ENCODE results near the gene BRSK2. TPM values are rescaled to one million over a fixed set of nuclear protein-coding genes. Genes with fewer than 3 reads are reported as not detected.

The BRSK2 gene
- total RNA-seq, 1 donor from 2014 or later: 7.1 TPM

DNA sequence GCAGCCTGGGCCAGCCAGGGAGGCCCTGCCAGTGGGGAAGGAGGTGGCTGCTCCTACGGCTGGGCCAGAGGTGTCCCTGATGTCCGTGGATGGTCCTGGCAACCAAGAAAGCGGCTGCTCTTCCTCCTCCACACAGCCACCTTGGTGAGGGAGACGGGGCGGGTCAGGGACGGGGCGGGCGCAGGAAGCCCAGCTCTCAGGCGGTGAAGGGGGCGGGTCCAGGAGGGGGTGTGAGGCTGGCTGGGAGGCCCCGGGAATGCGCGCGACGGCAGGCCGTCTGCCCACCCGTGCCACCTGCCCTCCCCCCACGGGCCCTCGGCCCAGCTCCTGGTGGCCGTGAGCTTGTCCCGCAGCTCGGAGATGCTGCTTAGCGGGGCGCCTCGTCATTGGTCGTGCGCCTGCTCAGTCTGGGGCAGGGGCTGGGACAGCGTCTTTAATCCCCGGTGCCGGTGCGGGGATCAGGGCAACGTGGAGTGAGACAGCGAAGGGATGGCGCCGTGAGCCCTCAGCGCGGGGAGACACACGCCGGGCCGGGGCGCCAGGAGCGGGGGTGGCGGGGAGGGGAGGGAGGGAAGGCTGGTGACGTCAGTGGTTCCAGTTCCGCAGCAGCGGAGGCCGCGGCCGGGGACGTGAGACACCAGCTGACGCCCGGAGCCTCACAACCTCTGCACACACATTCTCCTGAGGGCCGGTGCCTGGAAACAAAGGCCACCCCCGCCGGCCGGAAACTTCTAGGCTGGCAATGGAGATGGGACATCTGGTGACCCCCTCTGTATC is 6.7 kb upstream of the BRSK2 start:
- H3K27ac ChIP-seq (ENCODE audit: low read depth, low read length): no peak overlapping the region
- H2AFZ ChIP-seq (ENCODE audit: low read depth, low read length): peak overlapping the region; percentile 93
- Mint-ChIP-seq H3K27me3 (ENCODE audit: low read depth, unreplicated experiment) (peaks cover 13% of the 10 kb centered on the region), H3K4me3 (ENCODE audit: unreplicated experiment) (no peak overlapping the region), H3K27ac (ENCODE audit: unreplicated experiment) (no peak overlapping the region), H3K36me3 (ENCODE audit: low read depth, unreplicated experiment) (no peaks in the 10 kb centered on the region), H3K4me1 (ENCODE audit: low read depth, unreplicated experiment) (no peaks in the 10 kb centered on the region), H3K9me3 (ENCODE audit: unreplicated experiment) (no peaks in the 10 kb centered on the region)
- no peaks in the 10 kb centered on the region for H3K9me3 ChIP-seq (ENCODE audit: insufficient read depth, low read depth, low read length)
- peak overlapping the region; percentile 67 for H3K9ac ChIP-seq (ENCODE audit: low read length)
- FAIRE-seq (no peak), DNase-seq (ENCODE audit: low read depth) (peak; percentile 46)
- no peaks in the 10 kb centered on the region for H4K20me1 ChIP-seq (ENCODE audit: insufficient read depth, low read length)
- H3K27me3 ChIP-seq (ENCODE audit: insufficient read depth, low read length): peaks cover under 1% of the 10 kb centered on the region
- H3K36me3 ChIP-seq (ENCODE audit: insufficient read depth, low read length): no peaks in the 10 kb centered on the region
- no peak for TF ChIP-seq EZH2 (IDR thresholded peaks at IDR 0.05; ENCODE audit: insufficient read depth, low read length)
- TF ChIP-seq, protein P1, sequence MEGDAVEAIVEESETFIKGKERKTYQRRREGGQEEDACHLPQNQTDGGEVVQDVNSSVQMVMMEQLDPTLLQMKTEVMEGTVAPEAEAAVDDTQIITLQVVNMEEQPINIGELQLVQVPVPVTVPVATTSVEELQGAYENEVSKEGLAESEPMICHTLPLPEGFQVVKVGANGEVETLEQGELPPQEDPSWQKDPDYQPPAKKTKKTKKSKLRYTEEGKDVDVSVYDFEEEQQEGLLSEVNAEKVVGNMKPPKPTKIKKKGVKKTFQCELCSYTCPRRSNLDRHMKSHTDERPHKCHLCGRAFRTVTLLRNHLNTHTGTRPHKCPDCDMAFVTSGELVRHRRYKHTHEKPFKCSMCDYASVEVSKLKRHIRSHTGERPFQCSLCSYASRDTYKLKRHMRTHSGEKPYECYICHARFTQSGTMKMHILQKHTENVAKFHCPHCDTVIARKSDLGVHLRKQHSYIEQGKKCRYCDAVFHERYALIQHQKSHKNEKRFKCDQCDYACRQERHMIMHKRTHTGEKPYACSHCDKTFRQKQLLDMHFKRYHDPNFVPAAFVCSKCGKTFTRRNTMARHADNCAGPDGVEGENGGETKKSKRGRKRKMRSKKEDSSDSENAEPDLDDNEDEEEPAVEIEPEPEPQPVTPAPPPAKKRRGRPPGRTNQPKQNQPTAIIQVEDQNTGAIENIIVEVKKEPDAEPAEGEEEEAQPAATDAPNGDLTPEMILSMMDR (IDR thresholded peaks at IDR 0.05; ENCODE audit: insufficient read depth, low read depth, low read length): no peak
- no peaks in the 10 kb centered on the region for H3K79me2 ChIP-seq (ENCODE audit: insufficient read depth, low read length)
- peak overlapping the region; percentile 91 for H3K4me2 ChIP-seq (ENCODE audit: low read length)
- no peaks in the 10 kb centered on the region for H3K4me1 ChIP-seq (ENCODE audit: insufficient read depth, low read length)
- peak overlapping the region; percentile 48 for H3K4me3 ChIP-seq (ENCODE audit: insufficient read depth, low read depth, low read length)

DNA sequence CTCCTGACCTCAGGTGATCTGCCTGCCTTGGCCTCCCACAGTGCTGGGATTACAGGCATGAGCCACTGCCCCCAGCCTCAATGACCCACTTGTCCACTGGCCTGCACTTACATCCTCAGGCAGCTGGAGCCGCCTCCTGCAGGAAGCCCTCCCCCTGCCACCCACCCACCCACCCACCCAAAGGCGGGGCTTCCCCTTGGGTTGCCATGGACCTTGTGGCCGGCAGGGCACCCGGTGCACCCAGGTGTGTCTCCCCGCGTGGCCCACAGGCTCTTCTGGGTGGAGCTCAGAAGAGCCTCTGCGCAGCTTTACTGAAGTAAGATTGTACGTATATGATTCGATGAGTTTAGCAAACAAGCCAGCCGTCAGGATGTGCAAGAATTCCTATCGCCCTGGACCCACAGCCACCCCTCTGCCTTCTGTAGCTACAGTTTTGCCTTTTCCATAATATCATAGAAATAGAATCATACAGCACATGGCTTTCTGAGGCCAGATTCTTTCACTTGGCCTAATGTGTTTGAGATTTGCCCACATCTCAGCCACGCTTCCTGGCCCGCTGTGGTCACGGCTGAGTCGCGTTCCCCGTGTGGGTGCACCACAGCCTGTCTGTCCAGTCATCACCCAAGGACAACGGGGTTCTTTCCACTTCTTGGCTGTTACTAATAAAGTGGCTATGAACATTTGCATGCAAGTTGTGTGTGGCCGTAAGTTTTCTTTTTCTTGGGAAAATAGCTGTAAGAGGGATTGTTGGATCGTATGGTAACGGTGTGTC is 5.3 kb upstream of the BRSK2 start:
- H3K9me3 ChIP-seq (ENCODE audit: insufficient read depth, low read depth, low read length): no peaks in the 10 kb centered on the region
- Mint-ChIP-seq H3K27me3 (ENCODE audit: low read depth, unreplicated experiment) (peaks cover 11% of the 10 kb centered on the region), H3K27ac (ENCODE audit: unreplicated experiment) (no peak overlapping the region), H3K36me3 (ENCODE audit: low read depth, unreplicated experiment) (no peaks in the 10 kb centered on the region), H3K4me3 (ENCODE audit: unreplicated experiment) (peak overlapping the region; percentile 9), H3K4me1 (ENCODE audit: low read depth, unreplicated experiment) (no peaks in the 10 kb centered on the region), H3K9me3 (ENCODE audit: unreplicated experiment) (no peaks in the 10 kb centered on the region)
- FAIRE-seq: no peak
- no peaks in the 10 kb centered on the region for H3K79me2 ChIP-seq (ENCODE audit: insufficient read depth, low read length)
- H2AFZ ChIP-seq (ENCODE audit: low read depth, low read length): no peak overlapping the region
- H3K4me3 ChIP-seq (ENCODE audit: insufficient read depth, low read depth, low read length): no peak overlapping the region
- TF ChIP-seq, protein P1 (IDR thresholded peaks at IDR 0.05; ENCODE audit: insufficient read depth, low read depth, low read length): no peak
- TF ChIP-seq EZH2 (IDR thresholded peaks at IDR 0.05; ENCODE audit: insufficient read depth, low read length): no peak
- no peak overlapping the region for H3K9ac ChIP-seq (ENCODE audit: low read length)
- no peaks in the 10 kb centered on the region for H3K36me3 ChIP-seq (ENCODE audit: insufficient read depth, low read length)
- H3K27ac ChIP-seq (ENCODE audit: low read depth, low read length): no peak overlapping the region
- no peak overlapping the region for H3K4me2 ChIP-seq (ENCODE audit: low read length)
- peaks cover 4% of the 10 kb centered on the region for H3K4me1 ChIP-seq (ENCODE audit: insufficient read depth, low read length)
- H3K27me3 ChIP-seq (ENCODE audit: insufficient read depth, low read length): peaks cover 6% of the 10 kb centered on the region
- H4K20me1 ChIP-seq (ENCODE audit: insufficient read depth, low read length): no peaks in the 10 kb centered on the region
- peak; percentile 8 for DNase-seq (ENCODE audit: low read depth)
